OCI-LY7 (cell line): ENCODE data around the gene SIGMAR1. TPM values are rescaled to one million over a fixed set of nuclear protein-coding genes. Genes with fewer than 3 reads are reported as not detected.
A peak's percentile ranks its signal among the peaks of the same experiment; 100 is the strongest.

Source experiments
- BruUV-seq: library from RNA; stranded (reverse); fragments of 400-500 nt; replicated peaks from 2 replicates; lab custom pipeline; 2021; lab: Mats Ljungman, UMichigan
- CTCF ChIA-PET: fragments of 300-600 bp; sonication (Branson Sonifier 250); formaldehyde crosslinking; loops from one replicate; lab custom pipeline; 2022; ENCODE audit warnings: antibody characterized with exemption; ENCODE audit not compliant: unreplicated experiment; lab: Charles Lee
- POLR2A ChIA-PET: fragments of 300-600 bp; sonication (Branson Sonifier 250); formaldehyde crosslinking; loops from one replicate; lab custom pipeline; 2022; ENCODE audit warnings: antibody characterized with exemption; lab: Charles Lee
- DNase-seq: peaks from one replicate; pipeline ENCODE4 v3.0.0-alpha.2; 2015; ENCODE audit warnings: low spot score
- H2AFZ ChIP-seq: fragments of 200-600 bp; sonication (generic), shearing (Covaris generic); 2 replicates; pipeline ENCODE4 v1.6.1; 2014; ENCODE audit warnings: mild to moderate bottlenecking, antibody characterized with exemption, low read length, moderate library complexity
- H3K27ac ChIP-seq: fragments of 200-600 bp; sonication (generic); 2 replicates; pipeline ENCODE4 v1.5.1; 2014; ENCODE audit warnings: mixed run types, low read depth, mild to moderate bottlenecking, moderate library complexity, low read length, inconsistent platforms; ENCODE audit not compliant: poor library complexity, severe bottlenecking
- H3K36me3 ChIP-seq: fragments of 200-600 bp; sonication (generic); 2 replicates; pipeline ENCODE4 v1.6.1; 2014; ENCODE audit warnings: mild to moderate bottlenecking, antibody characterized with exemption, low read length, moderate library complexity, mixed read lengths; ENCODE audit not compliant: insufficient read depth
- H3K4me1 ChIP-seq: fragments of 200-600 bp; sonication (generic); 2 replicates; pipeline ENCODE4 v1.5.1; 2014; ENCODE audit warnings: mild to moderate bottlenecking, low read length; ENCODE audit not compliant: insufficient read depth, poor library complexity, severe bottlenecking
- H3K4me2 ChIP-seq: fragments of 200-600 bp; sonication (generic); 2 replicates; pipeline ENCODE4 v1.6.1; 2014; ENCODE audit warnings: mild to moderate bottlenecking, low read length
- H3K4me3 ChIP-seq: fragments of 200-600 bp; sonication (generic); 2 replicates; pipeline ENCODE4 v1.5.1; 2014; ENCODE audit warnings: mild to moderate bottlenecking, low read depth, low read length; ENCODE audit not compliant: poor library complexity, severe bottlenecking
- H3K79me2 ChIP-seq: fragments of 200-600 bp; sonication (generic); 2 replicates; pipeline ENCODE4 v1.6.1; 2016; ENCODE audit warnings: low read depth, mild to moderate bottlenecking, low read length, moderate library complexity, mixed read lengths; ENCODE audit not compliant: insufficient read depth
- H3K9me2 ChIP-seq: fragments of 200-600 bp; sonication (generic); 2 replicates; pipeline ENCODE4 v1.6.1; 2016; ENCODE audit warnings: mild to moderate bottlenecking, low read length, mixed read lengths; ENCODE audit not compliant: insufficient read depth
- H3K9me3 ChIP-seq: fragments of 200-600 bp; sonication (generic); 2 replicates; pipeline ENCODE4 v1.6.1; 2014; ENCODE audit warnings: mild to moderate bottlenecking, mixed run types, low read length, mixed read lengths
- H4K20me1 ChIP-seq: fragments of 200-600 bp; sonication (generic); 2 replicates; pipeline ENCODE4 v1.6.1; 2014; ENCODE audit warnings: mild to moderate bottlenecking, antibody characterized with exemption, low read length, moderate library complexity, mixed read lengths; ENCODE audit not compliant: insufficient read depth
- CTCF ChIP-seq: fragments of 200-600 bp; sonication (generic); conservative IDR thresholded peaks from 2 replicates; pipeline ENCODE4 v1.5.1; 2014; ENCODE audit warnings: mild to moderate bottlenecking, antibody characterized with exemption, low read length, moderate library complexity, mixed read lengths
- EZH2phosphoT487 ChIP-seq: fragments of 200-600 bp; sonication (generic); IDR thresholded peaks from 2 replicates; pipeline ENCODE4 v1.6.1; 2018; ENCODE audit warnings: low read depth, borderline replicate concordance, mild to moderate bottlenecking, mixed run types, antibody characterized with exemption, low read length, moderate library complexity, mixed read lengths
- intact Hi-C: fragments of 100-400 bp; cut with micrococcal nuclease; formaldehyde crosslinking; loops from one replicate; pipeline ENCODE4 v1.10.0; 2022; ENCODE audit not compliant: unreplicated experiment
- total RNA-seq, 2 experiments: library from RNA; depleted of rRNA in 1 of 2; stranded (reverse); fragments of >200 nt in 1 of 2; shearing (Covaris generic) in 1 of 2; gene quantifications; 2 replicates each; pipeline ENCODE4 v1.2.3, GENCODE V29; 2014 to 2022

Gene SIGMAR1
- total RNA-seq, 2 experiments from 2014 or later, result 103 to 110 TPM

GRCh38 chr9:34652602-34653000 lies 15.0 kb upstream of the SIGMAR1 start:
- POLR2A ChIA-PET, result no interaction called here
- BruUV-seq, result no TSS peak
- H3K27ac ChIP-seq, result no peak overlapping the region
- no peak for DNase-seq
- intact Hi-C loops, result no loop called here
- no peak overlapping the region for H3K4me3 ChIP-seq
- no peaks in the 10 kb centered on the region for H3K9me2 ChIP-seq
- H4K20me1 ChIP-seq, result no peaks in the 10 kb centered on the region
- no peak overlapping the region for H2AFZ ChIP-seq
- H3K79me2 ChIP-seq, result peaks cover 5% of the 10 kb centered on the region; the same call in 1 of the 2 replicates
- TF ChIP-seq EZH2phosphoT487, result no peak
- no peaks in the 10 kb centered on the region for H3K9me3 ChIP-seq
- peaks cover 10% of the 10 kb centered on the region for H3K4me1 ChIP-seq
- no peak overlapping the region for H3K4me2 ChIP-seq
- peaks cover 23% of the 10 kb centered on the region for H3K36me3 ChIP-seq
- CTCF ChIA-PET, result no interaction called here

GRCh38 chr9:34651876-34652601 lies 14.5 kb upstream of the SIGMAR1 start, which contains the start of gene IL11RA:
IL11RA (plus strand) TSS chr9:34652185; CDS start chr9:34655218, 3,033 bp downstream.
- Histone ChIP-seq H2AFZ (no peak within 1 kb of the TSS), H3K4me2 (peak within 1 kb of the TSS; percentile 35; the same call in 1 of the 2 replicates), H3K79me2 (peaks cover 11% of the 10 kb centered on the region; the same call in 1 of the 2 replicates), H3K4me1 (peaks cover 14% of the 10 kb centered on the region), H4K20me1 (no peaks in the 10 kb centered on the region), H3K9me3 (no peaks in the 10 kb centered on the region), H3K27ac (no peak within 1 kb of the TSS), H3K36me3 (peaks cover 23% of the 10 kb centered on the region), H3K4me3 (no peak within 1 kb of the TSS), H3K9me2 (no peaks in the 10 kb centered on the region)
- CTCF ChIA-PET, result no interaction called here
- intact Hi-C loops, result no loop called here
- no TSS peak for BruUV-seq
- DNase-seq, result peak; percentile 33
- no peak for TF ChIP-seq CTCF
- TF ChIP-seq EZH2phosphoT487, result no peak
- POLR2A ChIA-PET, result interaction anchor here (1.1 kb wide), 1 partner anchor 15 kb away, joined by 3 read pairs; the partner anchor contains the start of gene SIGMAR1

- no peak for TF ChIP-seq CTCF
- intact Hi-C loops, result no loop called here
- H3K79me2 ChIP-seq, result peaks cover 11% of the 10 kb centered on the region; the same call in 1 of the 2 replicates
- H3K4me2 ChIP-seq, result no peak overlapping the region
- ChIA-PET CTCF (no interaction called here), POLR2A (interaction anchor here (1.1 kb wide), 1 partner anchor 14 kb away, joined by 3 read pairs; the partner anchor contains the start of gene SIGMAR1)
- H3K9me2 ChIP-seq, result no peaks in the 10 kb centered on the region
- no peak overlapping the region for H3K27ac ChIP-seq
- no peak for DNase-seq
- H2AFZ ChIP-seq, result no peak overlapping the region
- BruUV-seq, result no TSS peak
- H4K20me1 ChIP-seq, result no peaks in the 10 kb centered on the region
- peaks cover 14% of the 10 kb centered on the region for H3K4me1 ChIP-seq
- H3K4me3 ChIP-seq, result no peak overlapping the region
- peaks cover 23% of the 10 kb centered on the region for H3K36me3 ChIP-seq
- no peaks in the 10 kb centered on the region for H3K9me3 ChIP-seq
Observed at GRCh38 chr9:34651321-34651720, 13.7 kb upstream of the SIGMAR1 start.
